HG02642 (cell line): ENCODE measurements around the gene PYGO2.

Source experiments
- ATAC-seq: cut with Tn5 transposase; IDR thresholded peaks from one replicate; pipeline ENCODE4 v1.9.1; 2021; ENCODE audit warnings: mild to moderate bottlenecking; ENCODE audit not compliant: unreplicated experiment, poor library complexity

PYGO2 gene

GRCh38 chr1:154961207-154962155 is at the start of gene PYGO2:
PYGO2 (minus strand) TSS chr1:154961782; CDS start chr1:154961576, 206 bp downstream.
- peak; percentile 81 for ATAC-seq

GRCh38 chr1:155011004-155011416 is 49.4 kb upstream of the PYGO2 start:
- ATAC-seq = no peak

GRCh38 chr1:155010211-155010918 is 48.8 kb upstream of the PYGO2 start:
- ATAC-seq = no peak

GRCh38 chr1:155009742-155010141 is 48.2 kb upstream of the PYGO2 start:
- no peak for ATAC-seq

- ATAC-seq = no peak
Measured at GRCh38 chr1:155009221-155009711, 47.7 kb upstream of the PYGO2 start.

- no peak for ATAC-seq
Measured at GRCh38 chr1:155008015-155008941, 46.7 kb upstream of the PYGO2 start.

GRCh38 chr1:155007251-155007828 is 45.8 kb upstream of the PYGO2 start:
- ATAC-seq = no peak

- no peak for ATAC-seq
Measured at GRCh38 chr1:155006601-155007101, 45.1 kb upstream of the PYGO2 start.

GRCh38 chr1:155005076-155006011 is 43.8 kb upstream of the PYGO2 start:
- no peak for ATAC-seq

- no peak for ATAC-seq
Measured at GRCh38 chr1:155004352-155005075, 42.9 kb upstream of the PYGO2 start.

GRCh38 chr1:155003766-155004351 is 42.3 kb upstream of the PYGO2 start:
- ATAC-seq = no peak

GRCh38 chr1:155003227-155003765 is 41.7 kb upstream of the PYGO2 start:
- no peak for ATAC-seq

- peak; percentile 2 for ATAC-seq
Measured at GRCh38 chr1:155002464-155003226, 41.1 kb upstream of the PYGO2 start, which contains the start of gene ZBTB7B. ZBTB7B (plus strand) TSS chr1:155002802; CDS start chr1:155014661, 11,859 bp downstream.

- peak; percentile 55 for ATAC-seq
Measured at GRCh38 chr1:155001675-155002463, 40.3 kb upstream of the PYGO2 start.

- no peak for ATAC-seq
Measured at GRCh38 chr1:155001425-155001674, 39.8 kb upstream of the PYGO2 start.
